Stimulated activated CD8-positive, alpha-beta memory T cell treated with anti-CD3 and anti-CD28 coated beads, Interleukin-12 subunit alpha, Interleukin-12 subunit beta, amount 100 ng/mL, for 24 hours (primary cell): ENCODE data around the gene MED15.
"Not testable (repeated sequence)": the region's sequence is repeated elsewhere in the genome, so short reads cannot be mapped to it uniquely, and the experiment has no call there.

Experiments used
- DNase-seq: peaks from one replicate; pipeline ENCODE4 v3.0.0-alpha.2; 2020; ENCODE audit errors: extremely low read depth

Gene MED15

GRCh38 chr22:20584029-20584871 lies 76.8 kb downstream of the MED15 start:
- no peak for DNase-seq

- no peak for DNase-seq
Observed at GRCh38 chr22:20584872-20585638, 77.6 kb downstream of the MED15 start.

- no peak for DNase-seq
Observed at GRCh38 chr22:20585639-20586402, 78.4 kb downstream of the MED15 start.

- DNase-seq = no peak
Observed at GRCh38 chr22:20586403-20586745, 79.0 kb downstream of the MED15 start.

GRCh38 chr22:20587206-20587958 lies 80.0 kb downstream of the MED15 start:
- DNase-seq = no peak

- DNase-seq = no peak
Observed at GRCh38 chr22:20588092-20588842, 80.9 kb downstream of the MED15 start.

- DNase-seq = no peak
Observed at GRCh38 chr22:20588843-20589581, 81.6 kb downstream of the MED15 start.

GRCh38 chr22:20589614-20590476 lies 82.4 kb downstream of the MED15 start:
- no peak for DNase-seq

GRCh38 chr22:20590477-20591294 lies 83.3 kb downstream of the MED15 start:
- no peak for DNase-seq

- DNase-seq = no peak
Observed at GRCh38 chr22:20591295-20591645, 83.9 kb downstream of the MED15 start.

GRCh38 chr22:20591660-20592310 lies 84.4 kb downstream of the MED15 start:
- no peak for DNase-seq

GRCh38 chr22:20594038-20594437 lies 86.6 kb downstream of the MED15 start:
- not testable (repeated sequence) for DNase-seq

GRCh38 chr22:20594486-20594885 lies 87.1 kb downstream of the MED15 start:
- DNase-seq = not testable (repeated sequence)

GRCh38 chr22:20595461-20595860 lies 88.1 kb downstream of the MED15 start:
- no peak for DNase-seq

GRCh38 chr22:20599117-20599516 lies 91.7 kb downstream of the MED15 start:
- no peak for DNase-seq

GRCh38 chr22:20600137-20600673 lies 92.8 kb downstream of the MED15 start:
- DNase-seq = no peak

- DNase-seq = no peak
Observed at GRCh38 chr22:20601308-20601707, 93.9 kb downstream of the MED15 start.
